C4-2B (cell line): ENCODE results near the gene RPE.

ENCODE experiments used
- CTCF ChIP-seq: fragments of 450-650 bp; conservative IDR thresholded peaks from 2 replicates; pipeline ENCODE4 v1.5.1; 2017; ENCODE audit warnings: mild to moderate bottlenecking
- ZFX ChIP-seq: fragments of 450-650 bp; IDR thresholded peaks from 2 replicates; pipeline ENCODE4 v1.6.1; 2017

GRCh38 chr2:209986415-209986814, 16.0 kb upstream of the RPE start:
- no peak for TF ChIP-seq CTCF
- no peak for TF ChIP-seq ZFX
